Stimulated activated naive CD8-positive, alpha-beta T cell treated with anti-CD3 and anti-CD28 coated beads, Interleukin-15, amount 100 ng/mL, for 72 hours (primary cell): ENCODE data around the gene SLC24A4.
A peak's percentile ranks its signal among the peaks of the same experiment; 100 is the strongest.

Source experiments
- ATAC-seq: fragments of 150-1000 bp; cut with Tn5 transposase; 2 replicates; pipeline ENCODE4 v1.10.0; 2021; ENCODE audit warnings: mild to moderate bottlenecking, moderate library complexity
- DNase-seq, 2 donors: peaks; one replicate each; pipeline ENCODE4 v3.0.0; 2021 to 2022
- H3K27ac Mint-ChIP-seq, 2 donors: one replicate each; pipeline ENCODE4 v1.8.0; 2022; ENCODE audit warnings: mild to moderate bottlenecking in 2 of 2, mixed read lengths in 2 of 2, moderate library complexity in 2 of 2
- H3K27me3 Mint-ChIP-seq: one replicate; pipeline ENCODE4 v1.8.0; 2022; ENCODE audit warnings: mixed read lengths
- H3K4me1 Mint-ChIP-seq: one replicate; pipeline ENCODE4 v1.8.0; 2022; ENCODE audit warnings: mild to moderate bottlenecking, mixed read lengths
- H3K4me3 Mint-ChIP-seq, 2 donors: one replicate each; pipeline ENCODE4 v1.8.0; 2022; ENCODE audit warnings: mild to moderate bottlenecking in 2 of 2, mixed read lengths in 2 of 2, moderate library complexity in 1 of 2
- H3K9me3 Mint-ChIP-seq, 2 donors: one replicate each; pipeline ENCODE4 v1.8.0; 2022; ENCODE audit warnings: mixed read lengths in 2 of 2

SLC24A4 gene

DNA sequence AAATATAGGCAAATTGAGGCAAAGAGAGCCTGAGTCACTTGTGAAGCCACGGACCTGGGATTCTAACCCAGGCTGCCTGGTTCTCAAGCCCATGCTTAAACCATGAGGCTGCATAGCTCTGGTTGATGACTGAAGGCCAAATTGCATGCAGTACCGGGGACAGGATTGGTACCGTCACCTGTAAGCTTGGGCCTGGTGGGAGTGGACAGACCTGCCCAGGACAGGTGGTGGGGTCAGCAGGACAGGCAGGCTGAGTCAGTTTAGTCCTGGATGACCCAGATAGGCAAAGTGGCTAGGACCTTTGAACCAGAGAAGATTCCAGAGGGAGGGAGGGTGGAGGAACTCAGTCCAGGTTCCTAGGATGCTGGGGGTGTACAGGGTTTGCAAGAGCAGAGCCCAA is 216.5 kb downstream of the SLC24A4 start:
- no peak overlapping the region for H3K27ac Mint-ChIP-seq

DNA sequence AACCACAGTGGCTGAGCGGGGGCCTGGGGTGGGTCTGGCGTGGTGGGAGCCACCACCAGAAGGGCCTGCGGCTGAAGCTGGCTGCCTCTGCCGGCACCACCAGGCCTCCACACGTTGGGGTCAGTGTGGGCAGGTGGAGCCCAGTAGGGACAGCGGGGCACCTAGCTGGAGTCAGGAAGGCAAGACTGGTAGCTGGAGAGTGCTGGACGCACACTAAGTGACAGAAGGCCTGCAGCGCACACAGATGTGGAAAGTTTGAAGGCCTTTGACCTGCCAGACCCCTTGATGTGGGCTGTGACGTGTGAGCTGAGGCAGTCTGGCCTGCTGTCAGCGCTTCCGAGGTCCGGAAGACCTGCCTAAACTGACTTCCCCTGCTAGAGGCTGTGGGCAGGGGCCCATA is 216.9 kb downstream of the SLC24A4 start:
- no peak for DNase-seq
- peak overlapping the region; percentile 41 to 67 for H3K4me3 Mint-ChIP-seq
- H3K4me1 Mint-ChIP-seq: peaks cover 92% of the 10 kb centered on the region
- peak; percentile 86 for ATAC-seq
- H3K9me3 Mint-ChIP-seq: no peaks in the 10 kb centered on the region
- no peak overlapping the region for H3K27ac Mint-ChIP-seq
- no peaks in the 10 kb centered on the region for H3K27me3 Mint-ChIP-seq

More for the DNA sequence above, 216.5 kb downstream of the SLC24A4 start:
- Mint-ChIP-seq H3K27me3 (no peaks in the 10 kb centered on the region), H3K4me3 (peak overlapping the region; percentile 41 to 67), H3K4me1 (peaks cover 92% of the 10 kb centered on the region), H3K9me3 (no peaks in the 10 kb centered on the region)
- ATAC-seq: no peak
- DNase-seq: no peak

DNA sequence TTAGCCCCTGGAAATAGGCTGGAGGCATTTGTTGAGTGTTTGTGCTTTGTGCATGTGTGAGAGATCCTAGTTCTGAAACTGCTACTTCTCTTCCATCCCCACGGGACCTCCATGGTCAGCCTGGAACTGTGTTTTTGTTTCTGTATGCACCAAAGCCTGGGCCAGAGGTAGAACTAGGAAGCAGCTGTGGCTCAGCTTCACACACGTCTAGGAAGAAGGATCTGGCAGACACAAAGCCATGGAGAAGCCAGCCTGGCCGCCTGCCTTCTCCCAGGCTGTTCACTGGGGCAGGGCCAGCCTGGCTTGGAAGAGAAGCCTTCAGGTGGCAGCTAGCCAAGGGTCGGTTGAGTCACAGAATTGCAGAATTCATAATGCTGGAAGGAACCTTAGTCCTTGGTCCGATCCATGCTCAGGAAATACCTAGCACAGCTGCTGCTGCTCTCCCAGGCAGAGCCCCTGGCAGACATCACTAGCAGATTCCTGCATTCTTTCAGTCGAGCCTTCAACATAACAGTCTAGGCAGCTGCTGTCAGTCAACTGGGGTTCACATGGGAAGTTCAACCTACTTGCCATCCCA is 217.6 kb downstream of the SLC24A4 start:
- H3K27me3 Mint-ChIP-seq: no peaks in the 10 kb centered on the region
- ATAC-seq (no peak), DNase-seq (no peak)
- peaks cover 86% of the 10 kb centered on the region for H3K4me1 Mint-ChIP-seq
- H3K9me3 Mint-ChIP-seq: no peaks in the 10 kb centered on the region
- H3K27ac Mint-ChIP-seq: peak overlapping the region in 1 of 2 donors; percentile 34
- H3K4me3 Mint-ChIP-seq: peak overlapping the region; percentile 41 to 67

DNA sequence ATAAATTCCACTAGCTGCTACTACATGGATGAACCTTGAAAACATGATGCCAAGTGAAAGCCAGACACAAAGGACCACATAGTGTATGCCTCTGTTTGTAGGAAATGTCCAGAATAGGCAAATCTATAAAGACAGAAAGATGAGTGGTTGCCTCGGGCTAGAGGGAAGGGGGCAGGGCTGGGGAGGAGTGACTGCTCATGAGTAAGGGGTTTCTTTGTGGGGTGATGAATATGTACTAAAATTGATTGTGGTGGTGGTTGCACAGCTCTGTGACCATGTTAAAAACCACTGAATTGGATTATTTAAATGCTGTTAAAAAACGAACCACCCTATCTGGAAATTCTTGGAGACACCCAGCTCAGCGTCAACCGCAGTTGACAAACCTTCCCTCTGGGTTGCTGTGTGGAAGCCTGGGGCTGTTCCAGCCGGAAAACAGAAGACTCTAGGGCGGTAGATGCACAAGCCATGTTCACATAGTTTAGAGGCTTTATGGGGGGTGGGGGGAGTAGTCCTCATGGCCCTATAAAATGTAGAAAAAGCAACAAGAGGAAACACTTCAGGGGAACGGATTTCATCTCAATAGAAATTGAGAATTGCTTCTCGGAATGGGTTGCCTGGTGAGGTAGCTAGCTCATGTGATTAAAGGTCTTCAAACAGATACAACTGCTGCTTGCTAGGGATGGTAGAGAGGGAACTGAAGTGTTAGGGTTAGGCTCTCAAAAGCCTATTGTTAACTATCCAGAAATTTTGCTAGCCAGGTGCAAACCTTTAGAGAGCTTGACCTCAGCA is 220.0 kb downstream of the SLC24A4 start:
- Mint-ChIP-seq H3K27me3 (no peaks in the 10 kb centered on the region), H3K9me3 (no peaks in the 10 kb centered on the region), H3K4me1 (peaks cover 76% of the 10 kb centered on the region), H3K27ac (peak overlapping the region in 1 of 2 donors; percentile 21), H3K4me3 (no peak overlapping the region)
- ATAC-seq (no peak), DNase-seq (no peak)

DNA sequence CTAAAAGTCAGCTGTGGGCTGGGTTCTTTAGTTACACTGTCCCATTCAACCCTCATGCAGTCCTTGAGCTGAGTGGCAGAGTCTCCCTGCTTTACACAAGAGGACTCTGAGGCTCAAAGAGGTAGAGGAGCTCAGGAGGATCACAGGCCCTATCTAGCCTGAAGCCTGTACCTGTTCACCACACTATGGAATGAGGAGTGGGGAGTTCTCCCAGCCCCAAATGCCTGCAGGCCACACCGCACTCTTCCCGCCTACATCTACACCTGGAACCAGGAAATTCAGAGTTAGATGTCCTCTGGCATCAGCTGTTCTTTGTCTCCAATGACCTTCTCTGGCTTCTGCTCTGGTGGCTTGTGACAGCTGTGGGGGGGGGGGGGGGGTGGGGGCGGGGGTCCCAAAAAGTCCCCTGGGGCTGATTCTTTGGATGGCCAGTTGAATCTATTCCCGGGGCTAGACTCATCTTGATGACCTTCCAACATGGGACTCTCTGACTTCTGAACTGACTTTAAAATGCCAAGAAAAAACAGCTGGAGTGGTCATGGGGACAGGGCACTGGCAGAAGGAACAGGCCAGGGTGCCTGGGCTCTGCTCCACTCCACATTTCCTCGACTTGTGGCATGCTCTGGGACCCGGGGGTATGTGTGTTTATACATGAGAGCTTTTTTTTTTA is 221.2 kb downstream of the SLC24A4 start:
- no peak for DNase-seq
- no peak overlapping the region for H3K27ac Mint-ChIP-seq
- peaks cover 76% of the 10 kb centered on the region for H3K4me1 Mint-ChIP-seq
- no peaks in the 10 kb centered on the region for H3K9me3 Mint-ChIP-seq
- H3K27me3 Mint-ChIP-seq: no peaks in the 10 kb centered on the region
- ATAC-seq: no peak
- H3K4me3 Mint-ChIP-seq: no peak overlapping the region

DNA sequence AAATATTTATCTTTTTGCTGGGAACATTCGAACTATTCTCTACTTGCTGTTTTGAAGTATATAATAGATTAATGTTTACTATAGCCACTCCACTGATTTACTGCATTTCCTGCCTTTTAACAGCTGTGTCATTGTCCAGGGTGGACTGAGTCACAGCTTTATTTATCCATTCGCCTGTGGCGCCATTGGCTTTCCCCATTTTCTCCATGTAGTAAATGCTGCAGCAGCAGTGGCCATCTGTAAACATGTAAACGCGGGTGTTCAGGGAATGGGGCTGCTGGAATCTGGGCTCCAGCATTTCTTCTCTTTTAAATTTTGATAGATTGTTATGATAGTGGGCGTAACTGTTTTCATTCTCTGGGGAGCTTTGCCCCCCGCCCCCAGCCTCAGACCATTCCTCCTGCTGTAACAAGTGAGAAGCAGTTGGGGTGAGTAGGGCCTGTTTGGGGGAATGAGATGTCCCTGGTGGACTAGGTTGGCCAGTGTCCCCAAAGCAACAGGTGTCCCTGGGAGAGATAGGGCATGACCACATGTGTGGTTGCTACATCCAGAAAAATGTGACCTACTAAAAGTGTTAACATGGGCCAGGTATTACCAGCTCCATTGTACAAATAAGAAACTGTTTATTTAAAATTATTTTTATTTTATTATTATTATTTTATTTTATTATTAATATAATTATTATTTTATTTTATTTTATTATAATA is 223.5 kb downstream of the SLC24A4 start:
- H3K27ac Mint-ChIP-seq: peak overlapping the region in 1 of 2 donors; percentile 6
- H3K27me3 Mint-ChIP-seq: no peaks in the 10 kb centered on the region
- no peak for ATAC-seq
- peaks cover 76% of the 10 kb centered on the region for H3K4me1 Mint-ChIP-seq
- no peaks in the 10 kb centered on the region for H3K9me3 Mint-ChIP-seq
- no peak for DNase-seq
- no peak overlapping the region for H3K4me3 Mint-ChIP-seq

- DNase-seq (no peak), ATAC-seq (no peak)
- H3K27ac Mint-ChIP-seq: no peak overlapping the region
- H3K27me3 Mint-ChIP-seq: no peaks in the 10 kb centered on the region
- no peak overlapping the region for H3K4me3 Mint-ChIP-seq
- no peaks in the 10 kb centered on the region for H3K9me3 Mint-ChIP-seq
- H3K4me1 Mint-ChIP-seq: peaks cover 76% of the 10 kb centered on the region
These were observed 226.3 kb downstream of the SLC24A4 start for GRCh38 chr14:92549105-92549858.

- H3K27me3 Mint-ChIP-seq: no peaks in the 10 kb centered on the region
- DNase-seq (no peak), ATAC-seq (no peak)
- H3K4me3 Mint-ChIP-seq: no peak overlapping the region
- peaks cover 74% of the 10 kb centered on the region for H3K4me1 Mint-ChIP-seq
- H3K27ac Mint-ChIP-seq: no peak overlapping the region
- H3K9me3 Mint-ChIP-seq: no peaks in the 10 kb centered on the region
These were observed 226.9 kb downstream of the SLC24A4 start for GRCh38 chr14:92549859-92550230.
